Activated CD8-positive, alpha-beta memory T cell treated with anti-CD3 and anti-CD28 coated beads for 24 hours (primary cell): ENCODE results near the gene HOXC10.

Source experiments
- DNase-seq: peaks from one replicate; pipeline ENCODE4 v3.0.0-alpha.2; 2020

Gene HOXC10

GRCh38 chr12:53992377-53992889 lies 7.5 kb downstream of the HOXC10 start:
- no peak for DNase-seq

- no peak for DNase-seq
Observed at GRCh38 chr12:53993162-53994008, 8.4 kb downstream of the HOXC10 start.

GRCh38 chr12:53994009-53994263 lies 9.0 kb downstream of the HOXC10 start:
- no peak for DNase-seq

- DNase-seq = no peak
Observed at GRCh38 chr12:53994264-53995001, 9.5 kb downstream of the HOXC10 start.

- DNase-seq = no peak
Observed at GRCh38 chr12:53995002-53995377, 10.0 kb downstream of the HOXC10 start.

GRCh38 chr12:53995378-53996239 lies 10.7 kb downstream of the HOXC10 start:
- no peak for DNase-seq

- no peak for DNase-seq
Observed at GRCh38 chr12:53996240-53997203, 11.6 kb downstream of the HOXC10 start.

- DNase-seq = no peak
Observed at GRCh38 chr12:53997204-53998109, 12.5 kb downstream of the HOXC10 start.

- no peak for DNase-seq
Observed at GRCh38 chr12:53998110-53998899, 13.4 kb downstream of the HOXC10 start.

GRCh38 chr12:53998900-53999236 lies 13.9 kb downstream of the HOXC10 start:
- no peak for DNase-seq

GRCh38 chr12:53999559-54000115 lies 14.7 kb downstream of the HOXC10 start:
- no peak for DNase-seq

- no peak for DNase-seq
Observed at GRCh38 chr12:54000116-54001114, 15.5 kb downstream of the HOXC10 start, which contains the start of gene HOXC9. Gene HOXC9, plus strand, starts transcription at chr12:54000161. Its CDS starts 28 bp downstream, at chr12:54000189.

GRCh38 chr12:54001283-54002187 lies 16.6 kb downstream of the HOXC10 start:
- DNase-seq = no peak

- DNase-seq = no peak
Observed at GRCh38 chr12:54002278-54002914, 17.4 kb downstream of the HOXC10 start.

GRCh38 chr12:54002915-54003389 lies 18.0 kb downstream of the HOXC10 start:
- DNase-seq = no peak

GRCh38 chr12:54003625-54004024 lies 18.7 kb downstream of the HOXC10 start:
- no peak for DNase-seq
